DMS 273 (cell line): ENCODE results near the gene KIF2A.

ENCODE experiments used
- DNase-seq: peaks from one replicate; lab custom pipeline; 2025; ENCODE audit not compliant: unreplicated experiment; lab: John Stamatoyannopoulos, UW

KIF2A gene

GRCh38 chr5:62305715-62306322, at the start of gene KIF2A:
KIF2A (plus strand) TSS chr5:62306206; CDS start chr5:62306473, 267 bp downstream.
- DNase-seq: peak; percentile 99

GRCh38 chr5:62257020-62257367, 49.0 kb upstream of the KIF2A start:
- DNase-seq: no peak

GRCh38 chr5:62258654-62259053, 47.4 kb upstream of the KIF2A start:
- DNase-seq: no peak

GRCh38 chr5:62259699-62260250, 46.2 kb upstream of the KIF2A start:
- DNase-seq: peak; percentile 93

- peak; percentile 85 for DNase-seq
These were observed 45.5 kb upstream of the KIF2A start for GRCh38 chr5:62260513-62260912.

- DNase-seq: no peak
These were observed 42.6 kb upstream of the KIF2A start for GRCh38 chr5:62263401-62263800.

- DNase-seq: no peak
These were observed 40.3 kb upstream of the KIF2A start for GRCh38 chr5:62265648-62266112.

GRCh38 chr5:62266573-62266972, 39.4 kb upstream of the KIF2A start:
- DNase-seq: no peak

- peak; percentile 50 for DNase-seq
These were observed 37.8 kb upstream of the KIF2A start for GRCh38 chr5:62268234-62268633.

- DNase-seq: no peak
These were observed 37.2 kb upstream of the KIF2A start for GRCh38 chr5:62268792-62269191.

GRCh38 chr5:62271370-62271769, 34.6 kb upstream of the KIF2A start:
- no peak for DNase-seq

- no peak for DNase-seq
These were observed 34.1 kb upstream of the KIF2A start for GRCh38 chr5:62271870-62272269.

GRCh38 chr5:62273687-62274086, 32.3 kb upstream of the KIF2A start:
- no peak for DNase-seq

- DNase-seq: no peak
These were observed 30.4 kb upstream of the KIF2A start for GRCh38 chr5:62275581-62275980.

GRCh38 chr5:62281411-62281810, 24.6 kb upstream of the KIF2A start:
- no peak for DNase-seq

- DNase-seq: no peak
These were observed 23.9 kb upstream of the KIF2A start for GRCh38 chr5:62282064-62282463.

GRCh38 chr5:62283005-62283404, 23.0 kb upstream of the KIF2A start:
- DNase-seq: no peak

- no peak for DNase-seq
These were observed 22.1 kb upstream of the KIF2A start for GRCh38 chr5:62283861-62284260.

GRCh38 chr5:62284946-62285891, 20.8 kb upstream of the KIF2A start:
- DNase-seq: no peak

GRCh38 chr5:62286834-62287233, 19.2 kb upstream of the KIF2A start:
- DNase-seq: no peak

- no peak for DNase-seq
These were observed 18.8 kb upstream of the KIF2A start for GRCh38 chr5:62287237-62287636.

- no peak for DNase-seq
These were observed 17.9 kb upstream of the KIF2A start for GRCh38 chr5:62288118-62288517.
